Testis (tissue), 2 donors: ENCODE data around the gene SLC36A1.

Experiments
- CTCF ChIP-seq, 3 experiments: fragments of 450-650 bp in 2 of 3; fragments of 200-600 bp in 1 of 3; sonication (generic) in 1 of 3; IDR thresholded peaks; one replicate each; pipeline ENCODE4 v1.5.1; 2016 to 2019; ENCODE audit warnings: antibody characterized with exemption in 3 of 3, mild to moderate bottlenecking in 2 of 3, moderate library complexity in 1 of 3
- POLR2A ChIP-seq: fragments of 450-650 bp; IDR thresholded peaks from one replicate; pipeline ENCODE4 v1.6.1; 2017; ENCODE audit warnings: antibody characterized with exemption, mild to moderate bottlenecking, moderate library complexity

GRCh38 chr5:151492729-151493128, 45.3 kb downstream of the SLC36A1 start:
- no peak for TF ChIP-seq CTCF (IDR thresholded peaks at IDR 0.05)
- no peak for TF ChIP-seq POLR2A
